Cardiac muscle cell (in vitro differentiated cells and primary cell): ENCODE results near the gene ZSCAN31. TPM values are rescaled to one million over a fixed set of nuclear protein-coding genes. Genes with fewer than 3 reads are reported as not detected.

Experiments used
- DNase-seq, 2 donors: peaks; one replicate each; pipeline versions ENCODE4 v3.0.0 to v3.0.0-alpha.2; 2010 to 2017; ENCODE audit warnings: low read depth in 1 of 2, low spot score in 1 of 2
- H3K27ac ChIP-seq: fragments of 200-600 bp; sonication (generic); 2 replicates; pipeline ENCODE4 v1.5.1; 2016
- H3K27me3 ChIP-seq: fragments of 200-600 bp; sonication (generic); 2 replicates; pipeline ENCODE4 v1.6.0; 2016; ENCODE audit warnings: control low read depth
- H3K36me3 ChIP-seq: fragments of 200-600 bp; sonication (generic); 2 replicates; pipeline ENCODE4 v1.5.1; 2016; ENCODE audit warnings: control low read depth
- H3K4me1 ChIP-seq: fragments of 200-600 bp; sonication (generic); 2 replicates; pipeline ENCODE4 v1.8.1; 2017; ENCODE audit warnings: low read depth, mild to moderate bottlenecking, mixed run types
- H3K4me3 ChIP-seq: fragments of 200-600 bp; sonication (generic); 2 replicates; pipeline ENCODE4 v1.5.1; 2016; ENCODE audit warnings: mild to moderate bottlenecking
- H3K9me3 ChIP-seq: fragments of 200-600 bp; sonication (generic); 2 replicates; pipeline ENCODE4 v1.5.1; 2017; ENCODE audit warnings: low read depth, mild to moderate bottlenecking, control low read depth
- CTCF ChIP-seq: IDR thresholded peaks from 2 replicates; pipeline ENCODE4 v1.5.1; 2012; ENCODE audit warnings: low read depth, mild to moderate bottlenecking, low read length
- polyA plus RNA-seq: library from polyadenylated mRNA; unstranded; fragments of >200 nt; fragmentation: Nextera tagmentation; extraction: Ambion mirVana; gene quantifications from 2 replicates; pipeline ENCODE4 v1.2.1, GENCODE V29; 2016
- total RNA-seq: library from RNA; depleted of rRNA; stranded (reverse); fragments of >200 nt; gene quantifications from 2 replicates; pipeline ENCODE4 v1.2.3, GENCODE V29; 2016

Gene ZSCAN31
- total and polyA plus RNA-seq, 2 experiments from 2014 or later = 3.8 to 8.1 TPM

GRCh38 chr6:28343898-28344677, 8.1 kb upstream of the ZSCAN31 start:
- peaks cover 9% of the 10 kb centered on the region for H3K27me3 ChIP-seq
- no peak for TF ChIP-seq CTCF
- H3K4me1 ChIP-seq = peaks cover 8% of the 10 kb centered on the region
- no peaks in the 10 kb centered on the region for H3K36me3 ChIP-seq
- H3K27ac ChIP-seq = no peak overlapping the region
- H3K4me3 ChIP-seq = no peak overlapping the region
- no peaks in the 10 kb centered on the region for H3K9me3 ChIP-seq
- no peak for DNase-seq

- H3K4me1 ChIP-seq = peaks cover 5% of the 10 kb centered on the region
- TF ChIP-seq CTCF = no peak
- DNase-seq = no peak
Measured at GRCh38 chr6:28340310-28341095, 4.6 kb upstream of the ZSCAN31 start.

GRCh38 chr6:28337121-28337520, 1.2 kb upstream of the ZSCAN31 start:
- TF ChIP-seq CTCF = no peak
- DNase-seq = no peak
- Histone ChIP-seq H3K36me3 (no peaks in the 10 kb centered on the region), H3K4me1 (peaks cover 5% of the 10 kb centered on the region), H3K27me3 (no peaks in the 10 kb centered on the region), H3K4me3 (peak overlapping the region; percentile 73), H3K27ac (peak overlapping the region; percentile 100), H3K9me3 (no peaks in the 10 kb centered on the region)

More at GRCh38 chr6:28340310-28341095, 4.6 kb upstream of the ZSCAN31 start:
- Histone ChIP-seq H3K27ac (no peak overlapping the region), H3K4me3 (no peak overlapping the region), H3K27me3 (peaks cover 3% of the 10 kb centered on the region), H3K9me3 (no peaks in the 10 kb centered on the region), H3K36me3 (no peaks in the 10 kb centered on the region)

DNA sequence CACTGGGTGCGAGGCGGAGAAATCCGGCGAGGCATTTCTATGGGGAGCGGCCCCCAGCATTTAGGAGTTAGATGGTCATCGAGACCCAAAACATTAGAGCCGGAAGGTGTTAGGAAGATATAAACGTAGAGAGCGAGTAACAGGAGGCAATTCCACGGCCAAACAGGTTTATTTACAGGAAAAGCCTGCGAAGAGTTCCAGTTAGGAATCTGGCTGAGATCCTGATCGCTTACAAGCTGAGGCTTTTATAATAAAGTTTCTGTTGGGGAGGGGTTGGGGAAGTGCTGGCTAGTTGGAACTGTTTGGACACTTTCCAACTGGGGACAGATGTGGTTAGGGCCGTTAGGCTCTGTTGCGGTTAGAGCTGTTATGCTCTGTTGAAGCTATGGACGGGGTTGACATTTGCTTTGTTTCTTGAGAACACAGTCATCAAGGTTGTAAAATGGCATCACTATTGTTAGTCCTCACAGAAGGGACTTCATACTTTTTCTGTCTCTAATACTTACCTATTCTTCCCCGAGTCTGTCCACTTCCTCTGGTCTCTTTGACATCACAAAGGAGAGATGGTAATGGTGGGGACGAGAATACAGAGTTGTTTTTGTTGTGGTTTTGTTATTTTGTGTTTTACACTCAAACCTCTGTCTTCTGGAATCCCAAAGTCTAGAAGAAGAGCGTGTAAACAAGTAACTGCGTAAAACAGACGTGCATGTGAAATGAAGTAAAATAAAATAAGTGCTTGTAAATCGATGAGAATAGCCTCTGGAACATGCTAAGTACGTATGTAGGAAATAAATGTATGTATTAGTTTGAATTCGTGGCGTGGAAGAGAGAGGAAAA, 554 bp upstream of the ZSCAN31 start:
- Histone ChIP-seq H3K27me3 (no peaks in the 10 kb centered on the region), H3K27ac (peak overlapping the region; percentile 100), H3K36me3 (no peaks in the 10 kb centered on the region), H3K9me3 (no peaks in the 10 kb centered on the region), H3K4me3 (peak overlapping the region; percentile 73), H3K4me1 (peaks cover 5% of the 10 kb centered on the region)
- peak; percentile 55 to 58 for DNase-seq
- TF ChIP-seq CTCF = no peak

- no peaks in the 10 kb centered on the region for H3K9me3 ChIP-seq
- no peaks in the 10 kb centered on the region for H3K27me3 ChIP-seq
- TF ChIP-seq CTCF = no peak
- H3K36me3 ChIP-seq = no peaks in the 10 kb centered on the region
- peak overlapping the region; percentile 100 for H3K27ac ChIP-seq
- peak overlapping the region; percentile 18 for H3K4me3 ChIP-seq
- H3K4me1 ChIP-seq = peaks cover 5% of the 10 kb centered on the region
- no peak for DNase-seq
Measured at GRCh38 chr6:28335040-28335563, 846 bp downstream of the ZSCAN31 start.
